PC-3 (cell line): ENCODE results near the gene MITF.

Source experiments
- CTCF ChIP-seq: fragments of 300-600 bp; sonication (generic); conservative IDR thresholded peaks from 2 replicates; pipeline ENCODE4 v1.5.1; 2017; ENCODE audit warnings: antibody characterized with exemption, low read depth, mild to moderate bottlenecking, low read length
- EZH2 ChIP-seq: fragments of 300-600 bp; sonication (generic); IDR thresholded peaks from one replicate; pipeline ENCODE4 v1.6.1; 2017; ENCODE audit warnings: antibody characterized with exemption, mild to moderate bottlenecking, low read length; ENCODE audit not compliant: unreplicated experiment

GRCh38 chr3:69985266-69985665 is 246.0 kb downstream of the MITF start:
- TF ChIP-seq CTCF (no peak), EZH2 (no peak)
